SK-N-SH treated with all-trans-retinoic acid at 6 μM for 48 hours (cell line): ENCODE results near the gene DCXR.

Source experiments
- ATAC-seq: fragments of 200-7000 bp; cut with Tn5 transposase; 3 replicates; pipeline ENCODE4 v1.9.1; 2020; ENCODE audit warnings: mild to moderate bottlenecking, moderate library complexity
- ARNTL ChIP-seq: fragments of 450-650 bp; formaldehyde crosslinking; IDR thresholded peaks from 2 replicates; pipeline ENCODE4 v1.5.0; 2020; ENCODE audit warnings: low read depth, mild to moderate bottlenecking, moderate library complexity, borderline replicate concordance
- CREB5 ChIP-seq: fragments of 250-450 bp; sonication (Bioruptor Pico); IDR thresholded peaks from 2 replicates; pipeline ENCODE4 v1.5.1; 2020; ENCODE audit warnings: low read depth, mild to moderate bottlenecking, moderate library complexity
- CSDC2 ChIP-seq: fragments of 250-450 bp; sonication (Bioruptor Pico); IDR thresholded peaks from 2 replicates; pipeline ENCODE4 v1.5.0; 2020; ENCODE audit warnings: mild to moderate bottlenecking, moderate library complexity
- CSRNP3 ChIP-seq: fragments of 250-450 bp; sonication (Bioruptor Pico); IDR thresholded peaks from 2 replicates; pipeline ENCODE4 v1.5.1; 2021; ENCODE audit warnings: mild to moderate bottlenecking, moderate library complexity
- ESRRG ChIP-seq: fragments of 250-450 bp; sonication (Bioruptor Pico); IDR thresholded peaks from 2 replicates; pipeline ENCODE4 v1.6.1; 2021; ENCODE audit warnings: mild to moderate bottlenecking
- GLIS3 ChIP-seq: fragments of 250-450 bp; sonication (Bioruptor Pico); IDR thresholded peaks from 2 replicates; pipeline ENCODE4 v1.5.0; 2020; ENCODE audit warnings: mild to moderate bottlenecking, moderate library complexity
- OSR1 ChIP-seq: fragments of 250-450 bp; sonication (Bioruptor Pico); IDR thresholded peaks from 2 replicates; pipeline ENCODE4 v1.8.0; 2022; ENCODE audit warnings: moderate library complexity, mild to moderate bottlenecking, inconsistent platforms
- PATZ1 ChIP-seq: fragments of 250-450 bp; sonication (Bioruptor Pico); IDR thresholded peaks from 2 replicates; pipeline ENCODE4 v1.8.0; 2020; ENCODE audit warnings: mild to moderate bottlenecking, moderate library complexity, borderline replicate concordance
- POU6F1 ChIP-seq: fragments of 250-450 bp; sonication (Bioruptor Pico); IDR thresholded peaks from 2 replicates; pipeline ENCODE4 v1.8.0; 2021; ENCODE audit warnings: low read depth, mild to moderate bottlenecking, moderate library complexity, borderline replicate concordance
- PPARA ChIP-seq: fragments of 250-450 bp; sonication (Bioruptor Pico); IDR thresholded peaks from 2 replicates; pipeline ENCODE4 v1.5.0; 2020; ENCODE audit warnings: mild to moderate bottlenecking, borderline replicate concordance
- RARB ChIP-seq: fragments of 250-450 bp; sonication (Bioruptor Pico); IDR thresholded peaks from 2 replicates; pipeline ENCODE4 v1.8.0; 2021; ENCODE audit warnings: mild to moderate bottlenecking, moderate library complexity
- TCF4 ChIP-seq: fragments of 250-450 bp; sonication (Bioruptor Pico); IDR thresholded peaks from 2 replicates; pipeline ENCODE4 v1.8.0; 2021; ENCODE audit warnings: mild to moderate bottlenecking, moderate library complexity, borderline replicate concordance
- TSHZ2 ChIP-seq: fragments of 250-450 bp; sonication (Bioruptor Pico); IDR thresholded peaks from 2 replicates; pipeline ENCODE4 v1.5.0; 2020; ENCODE audit warnings: mild to moderate bottlenecking, moderate library complexity
- ZC3H10 ChIP-seq: fragments of 250-450 bp; sonication (Bioruptor Pico); IDR thresholded peaks from 2 replicates; pipeline ENCODE4 v1.5.1; 2021; ENCODE audit warnings: mild to moderate bottlenecking, moderate library complexity
- ZFP3 ChIP-seq: fragments of 250-450 bp; sonication (Bioruptor Pico); IDR thresholded peaks from 2 replicates; pipeline ENCODE4 v1.5.0; 2020; ENCODE audit warnings: mild to moderate bottlenecking, moderate library complexity
- ZFP30 ChIP-seq: fragments of 450-650 bp; formaldehyde crosslinking; IDR thresholded peaks from 2 replicates; pipeline ENCODE4 v1.5.0; 2022; ENCODE audit warnings: mild to moderate bottlenecking, moderate library complexity
- ZNF565 ChIP-seq: fragments of 450-650 bp; formaldehyde crosslinking; conservative IDR thresholded peaks from 2 replicates; pipeline ENCODE4 v1.5.0; 2020; ENCODE audit warnings: low read depth, mild to moderate bottlenecking, moderate library complexity
- ZNF70 ChIP-seq: fragments of 450-650 bp; formaldehyde crosslinking; IDR thresholded peaks from 2 replicates; pipeline ENCODE4 v1.5.0; 2020; ENCODE audit warnings: mild to moderate bottlenecking, moderate library complexity
- ZNF8 ChIP-seq: fragments of 450-650 bp; formaldehyde crosslinking; IDR thresholded peaks from 2 replicates; pipeline ENCODE4 v1.5.0; 2020; ENCODE audit warnings: mild to moderate bottlenecking, moderate library complexity

DCXR gene

GRCh38 chr17:82053556-82054263, 16.2 kb upstream of the DCXR start (continued):
- TF ChIP-seq POU6F1 = no peak
- TF ChIP-seq CREB5 (CRISPR knock-in tag) = no peak
- no peak for TF ChIP-seq OSR1 (CRISPR knock-in tag)
- no peak for TF ChIP-seq ESRRG (CRISPR knock-in tag)
- no peak for TF ChIP-seq ZFP30 (CRISPR knock-in tag)

GRCh38 chr17:82053130-82053529, 15.6 kb upstream of the DCXR start:
- ATAC-seq = no peak
- no peak for TF ChIP-seq CREB5 (CRISPR knock-in tag)
- no peak for TF ChIP-seq PPARA
- TF ChIP-seq ZNF8 (CRISPR knock-in tag) = no peak
- no peak for TF ChIP-seq ZNF70 (CRISPR knock-in tag)
- TF ChIP-seq CSRNP3 (CRISPR knock-in tag) = no peak
- TF ChIP-seq CSDC2 = no peak
- no peak for TF ChIP-seq ZFP30 (CRISPR knock-in tag)
- no peak for TF ChIP-seq ARNTL (CRISPR knock-in tag)
- no peak for TF ChIP-seq ZFP3 (CRISPR knock-in tag)
- no peak for TF ChIP-seq RARB (CRISPR knock-in tag)
- TF ChIP-seq ZC3H10 = no peak
- no peak for TF ChIP-seq TSHZ2
- no peak for TF ChIP-seq ZNF565
- TF ChIP-seq TCF4 = no peak
- no peak for TF ChIP-seq POU6F1
- no peak for TF ChIP-seq PATZ1 (CRISPR knock-in tag)
- no peak for TF ChIP-seq GLIS3
- TF ChIP-seq ESRRG (CRISPR knock-in tag) = no peak
